Right lobe of liver (tissue), 6 donors: ENCODE results near the gene AREL1. TPM values are rescaled to one million over a fixed set of nuclear protein-coding genes. Genes with fewer than 3 reads are reported as not detected.

ENCODE experiments used
- ATAC-seq, 4 donors: fragments of 200-7000 bp; cut with Tn5 transposase; one replicate each; pipeline ENCODE4 v1.9.1; 2020; ENCODE audit warnings: mild to moderate bottlenecking in 4 of 4, moderate library complexity in 4 of 4
- DNase-seq, 3 donors: peaks; one replicate each; pipeline ENCODE4 v3.0.0-alpha.2; 2020
- H3K27ac ChIP-seq, 3 donors: fragments of 200-600 bp; one replicate each; pipeline ENCODE4 v1.8.0; 2022
- H3K27me3 ChIP-seq, 2 donors: fragments of 200-600 bp; one replicate each; pipeline ENCODE4 v1.8.0; 2022
- H3K36me3 ChIP-seq, 4 donors: fragments of 200-600 bp; sonication (generic) in 1 of 4; one replicate each; pipeline versions ENCODE4 v1.5.1 to v1.8.0; 2017 to 2022; ENCODE audit warnings: control low read depth in 1 of 4
- H3K4me1 ChIP-seq, 4 donors: fragments of 200-600 bp; sonication (generic) in 1 of 4; one replicate each; pipeline versions ENCODE4 v1.5.1 to v1.8.0; 2017 to 2022; ENCODE audit warnings: control low read depth in 1 of 4
- H3K4me3 ChIP-seq, 3 donors: fragments of 200-600 bp; one replicate each; pipeline ENCODE4 v1.8.0; 2022
- H3K9me3 ChIP-seq, 4 donors: fragments of 200-600 bp; sonication (generic) in 1 of 4; one replicate each; pipeline versions ENCODE4 v1.5.1 to v1.8.0; 2017 to 2022; ENCODE audit warnings: control low read depth in 1 of 4
- CTCF ChIP-seq, 4 donors: fragments of 200-600 bp in 3 of 4; fragments of 450-650 bp in 1 of 4; IDR thresholded peaks; one replicate each; pipeline versions ENCODE4 v1.5.1 to v1.8.0; 2016 to 2022; ENCODE audit warnings: antibody characterized with exemption in 4 of 4, mild to moderate bottlenecking in 2 of 4
- POLR2A ChIP-seq: fragments of 450-650 bp; IDR thresholded peaks from one replicate; pipeline ENCODE4 v1.6.1; 2017; ENCODE audit warnings: antibody characterized with exemption, mild to moderate bottlenecking
- whole genome bisulfite sequencing: methylation state at CpG from one replicate; pipeline ENCODE4 v1.1.6; 2018; ENCODE audit warnings: low coverage, low lambda C conversion rate; ENCODE audit not compliant: insufficient coverage; ENCODE audit errors: missing lambda C conversion rate; 5-methylcytosine and 5-hydroxymethylcytosine counted together
- intact Hi-C, 2 donors: fragments of 100-400 bp; cut with DNase I; formaldehyde crosslinking; loops; one replicate each; pipeline versions ENCODE4 v1.11.2 to v1.14.1; 2022
- total RNA-seq, 6 experiments: library from RNA; depleted of rRNA in 2 of 6; stranded (reverse); fragments of >200 nt in 2 of 6; fragmentation: NEBNext Ultra II Directional in 3 of 6; extraction: Animal tissue kit (Norgen Biotek cat#: 25700) in 3 of 6; gene quantifications; one replicate each; pipeline versions ENCODE4 v1.1.0 to v1.2.4, GENCODE V29; 2016 to 2023
- donor health status: DM: no; HTN: yes; CAD: no.
- donor health status: DM: no; HTN: no; CAD: no.
- donor health status: DM: no; HTN: no; CAD: no.
- donor health status: DM: no; HTN: yes; CAD: no.
- donor health status: DM: no; HTN: yes; CAD: no.

AREL1 gene
- total RNA-seq, 6 experiments from 2014 or later = 12.7 to 17.9 (median 15.9) TPM

- DNase-seq = no peak
- no peaks in the 10 kb centered on the region for H3K9me3 ChIP-seq
- H3K4me3 ChIP-seq = no peak overlapping the region
- no peaks in the 10 kb centered on the region for H3K27me3 ChIP-seq
- WGBS = 94% methylated on average over 3 of the region's 3 CpGs
- TF ChIP-seq CTCF (IDR thresholded peaks at IDR 0.05) = no peak
- TF ChIP-seq POLR2A = no peak
- ATAC-seq = no peak
- no peaks in the 10 kb centered on the region for H3K36me3 ChIP-seq
- no peak overlapping the region for H3K27ac ChIP-seq
- intact Hi-C loops = no loop called here
- H3K4me1 ChIP-seq = peaks cover 0 to 10% (median 3%) of the 10 kb centered on the region in 4 donors
These were observed 57.9 kb downstream of the AREL1 start for GRCh38 chr14:74654931-74655330.

- intact Hi-C loops = no loop called here
- 83% methylated on average over 11 of the region's 15 CpGs for WGBS
These were observed 59.3 kb downstream of the AREL1 start for GRCh38 chr14:74653386-74654138.

GRCh38 chr14:74652541-74652940 lies 60.3 kb downstream of the AREL1 start:
- Histone ChIP-seq H3K27ac (no peak overlapping the region), H3K9me3 (no peaks in the 10 kb centered on the region), H3K4me1 (no peaks in the 10 kb centered on the region), H3K36me3 (no peaks in the 10 kb centered on the region), H3K27me3 (no peaks in the 10 kb centered on the region), H3K4me3 (no peak overlapping the region)
- TF ChIP-seq POLR2A = no peak
- TF ChIP-seq CTCF (IDR thresholded peaks at IDR 0.05) = no peak
- no peak for DNase-seq
- WGBS = no CpG with 5 or more reads among the region's 4 CpGs
- ATAC-seq = no peak
- intact Hi-C loops = no loop called here

More at GRCh38 chr14:74653386-74654138, 59.3 kb downstream of the AREL1 start:
- Histone ChIP-seq H3K4me3 (no peak overlapping the region), H3K4me1 (peaks cover 0 to 3% (median 0%) of the 10 kb centered on the region in 4 donors), H3K27ac (no peak overlapping the region), H3K27me3 (no peaks in the 10 kb centered on the region), H3K36me3 (no peaks in the 10 kb centered on the region), H3K9me3 (no peaks in the 10 kb centered on the region)
- ATAC-seq = no peak
- TF ChIP-seq CTCF (IDR thresholded peaks at IDR 0.05) (no peak), POLR2A (no peak)
- DNase-seq = no peak

GRCh38 chr14:74650927-74651686 lies 61.8 kb downstream of the AREL1 start:
- no peaks in the 10 kb centered on the region for H3K27me3 ChIP-seq
- no peak overlapping the region for H3K27ac ChIP-seq
- H3K36me3 ChIP-seq = no peaks in the 10 kb centered on the region
- ATAC-seq (no peak), DNase-seq (no peak)
- WGBS = 100% methylated on average over 1 of the region's 1 CpG
- TF ChIP-seq POLR2A = no peak
- TF ChIP-seq CTCF (IDR thresholded peaks at IDR 0.05) = no peak
- no peaks in the 10 kb centered on the region for H3K4me1 ChIP-seq
- no peaks in the 10 kb centered on the region for H3K9me3 ChIP-seq
- H3K4me3 ChIP-seq = no peak overlapping the region
- intact Hi-C loops = no loop called here
